Stimulated activated CD8-positive, alpha-beta memory T cell treated with anti-CD3 and anti-CD28 coated beads, Interleukin-15, amount 100 ng/mL, for 4 hours (primary cell): ENCODE results near the gene IST1.

Experiments used
- DNase-seq, 2 donors: peaks; one replicate each; pipeline ENCODE4 v3.0.0-alpha.2; 2020; ENCODE audit warnings: low read depth in 2 of 2

Gene IST1

GRCh38 chr16:71919035-71919434 is 23.7 kb downstream of the IST1 start:
- no peak for DNase-seq

GRCh38 chr16:71920658-71921057 is 25.3 kb downstream of the IST1 start:
- DNase-seq, result no peak

GRCh38 chr16:71923941-71924690 is 28.8 kb downstream of the IST1 start:
- no peak for DNase-seq

- no peak for DNase-seq
These were observed 29.4 kb downstream of the IST1 start for GRCh38 chr16:71924710-71925109.

DNA sequence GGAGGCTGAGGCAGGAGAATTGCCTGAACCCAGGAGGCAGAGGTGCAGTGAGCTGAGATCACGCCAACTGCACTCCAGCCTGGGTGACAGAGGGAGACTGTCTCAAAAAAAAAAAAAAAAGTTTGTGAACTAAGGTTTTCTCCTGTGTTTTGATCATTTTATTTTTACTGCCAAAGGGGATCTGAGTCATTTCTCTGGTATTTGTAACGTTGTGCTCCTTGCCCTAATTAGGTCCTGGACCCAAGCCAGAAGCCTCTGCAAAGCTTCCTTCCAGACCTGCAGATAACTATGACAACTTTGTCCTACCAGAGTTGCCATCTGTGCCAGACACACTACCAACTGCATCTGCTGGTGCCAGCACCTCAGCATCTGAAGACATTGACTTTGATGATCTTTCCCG is 32.1 kb downstream of the IST1 start:
- no peak for DNase-seq

GRCh38 chr16:71927787-71928186 is 32.5 kb downstream of the IST1 start:
- no peak for DNase-seq

- no peak for DNase-seq
These were observed 33.7 kb downstream of the IST1 start for GRCh38 chr16:71929048-71929447.

GRCh38 chr16:71930013-71930563 is 34.8 kb downstream of the IST1 start:
- no peak for DNase-seq

DNA sequence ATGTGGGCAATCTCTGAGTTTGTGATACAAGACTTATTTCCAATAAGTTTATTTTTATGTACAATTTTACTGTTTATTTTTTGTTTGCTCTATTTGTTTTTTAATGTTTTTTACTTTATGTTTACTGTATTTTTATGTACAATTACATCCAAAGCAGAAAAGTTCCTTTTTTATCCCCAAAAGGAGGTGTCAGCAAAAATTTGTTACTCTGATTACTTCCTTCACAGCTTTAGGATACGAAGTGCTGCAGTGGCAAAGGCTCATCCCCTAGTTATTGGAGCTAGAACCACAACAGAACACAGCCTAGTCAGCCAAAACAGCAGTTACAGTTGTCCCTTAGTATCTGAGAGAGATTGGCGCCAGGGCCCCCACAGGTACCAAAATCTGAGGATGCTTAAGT is 35.7 kb downstream of the IST1 start:
- no peak for DNase-seq

- DNase-seq, result no peak
These were observed 36.3 kb downstream of the IST1 start for GRCh38 chr16:71931599-71931998.

DNA sequence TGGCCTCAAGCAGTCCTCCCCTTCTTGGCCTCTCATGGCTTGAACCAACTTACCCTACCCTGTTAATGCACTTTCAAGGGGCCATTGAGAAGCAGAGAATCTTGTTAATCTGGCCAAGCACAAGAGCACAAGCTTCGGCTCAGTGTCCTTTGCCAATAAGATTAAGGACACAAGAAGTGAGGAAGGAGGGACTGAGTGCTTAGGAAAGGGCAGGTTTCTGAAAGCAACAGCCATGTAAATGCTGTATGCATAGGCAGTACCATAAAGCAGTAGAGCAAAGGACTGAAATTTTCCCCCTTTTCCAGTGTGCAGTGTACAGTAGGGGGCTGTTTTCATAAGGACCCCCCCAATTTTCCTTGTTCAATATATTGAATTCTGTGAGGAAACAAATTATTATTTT is 37.7 kb downstream of the IST1 start:
- DNase-seq, result no peak

GRCh38 chr16:71933913-71934695 is 38.8 kb downstream of the IST1 start:
- DNase-seq, result no peak

- DNase-seq, result no peak
These were observed 42.7 kb downstream of the IST1 start for GRCh38 chr16:71937868-71938510.

- DNase-seq, result no peak
These were observed 48.6 kb downstream of the IST1 start for GRCh38 chr16:71943887-71944286.

DNA sequence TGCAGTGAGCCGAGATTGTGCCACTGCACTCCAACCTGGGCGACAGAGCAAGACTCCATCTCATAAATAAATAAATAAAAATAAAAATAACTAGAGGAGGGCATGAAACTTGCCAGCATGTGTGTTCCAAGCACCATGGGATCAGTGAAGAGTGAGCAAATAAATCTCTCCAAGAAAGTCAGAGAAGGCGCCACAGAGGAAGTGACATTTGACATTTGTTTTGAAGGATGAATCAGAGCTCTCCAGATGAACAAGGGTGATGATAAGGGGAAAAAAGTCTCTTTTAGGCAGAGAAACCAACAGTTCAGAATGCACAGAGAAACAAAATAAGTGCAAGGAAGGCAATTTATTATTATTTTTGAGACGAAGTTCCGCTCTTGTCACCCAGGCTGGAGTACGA is 50.3 kb downstream of the IST1 start:
- no peak for DNase-seq

- DNase-seq, result no peak
These were observed 57.5 kb downstream of the IST1 start for GRCh38 chr16:71952825-71953224.

GRCh38 chr16:71954180-71954579 is 58.8 kb downstream of the IST1 start:
- no peak for DNase-seq

DNA sequence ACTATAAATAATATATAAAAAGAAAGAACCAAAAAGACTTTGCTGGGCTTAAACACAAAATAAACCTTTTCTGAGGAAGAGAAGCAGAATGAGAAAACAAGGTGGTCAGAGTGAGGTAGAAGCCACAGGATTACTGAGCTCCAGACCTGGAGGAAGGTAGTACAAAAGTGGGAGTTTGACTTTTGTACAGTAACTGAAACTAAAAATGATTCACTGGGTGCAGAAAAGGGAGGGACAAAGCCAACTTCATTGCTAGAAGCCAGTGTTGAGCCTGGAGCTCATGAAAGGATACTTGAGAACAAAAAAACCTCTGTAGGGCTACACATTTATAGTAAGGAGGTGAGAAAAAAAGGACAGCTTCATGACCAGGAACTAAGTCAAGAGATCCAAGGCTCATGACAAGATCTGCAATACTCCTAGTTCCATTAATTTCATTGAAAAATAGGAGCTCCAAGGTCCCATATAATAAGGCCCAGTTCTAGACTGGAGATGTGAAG is 59.4 kb downstream of the IST1 start:
- no peak for DNase-seq

- DNase-seq, result no peak
These were observed 61.2 kb downstream of the IST1 start for GRCh38 chr16:71956486-71956885.

DNA sequence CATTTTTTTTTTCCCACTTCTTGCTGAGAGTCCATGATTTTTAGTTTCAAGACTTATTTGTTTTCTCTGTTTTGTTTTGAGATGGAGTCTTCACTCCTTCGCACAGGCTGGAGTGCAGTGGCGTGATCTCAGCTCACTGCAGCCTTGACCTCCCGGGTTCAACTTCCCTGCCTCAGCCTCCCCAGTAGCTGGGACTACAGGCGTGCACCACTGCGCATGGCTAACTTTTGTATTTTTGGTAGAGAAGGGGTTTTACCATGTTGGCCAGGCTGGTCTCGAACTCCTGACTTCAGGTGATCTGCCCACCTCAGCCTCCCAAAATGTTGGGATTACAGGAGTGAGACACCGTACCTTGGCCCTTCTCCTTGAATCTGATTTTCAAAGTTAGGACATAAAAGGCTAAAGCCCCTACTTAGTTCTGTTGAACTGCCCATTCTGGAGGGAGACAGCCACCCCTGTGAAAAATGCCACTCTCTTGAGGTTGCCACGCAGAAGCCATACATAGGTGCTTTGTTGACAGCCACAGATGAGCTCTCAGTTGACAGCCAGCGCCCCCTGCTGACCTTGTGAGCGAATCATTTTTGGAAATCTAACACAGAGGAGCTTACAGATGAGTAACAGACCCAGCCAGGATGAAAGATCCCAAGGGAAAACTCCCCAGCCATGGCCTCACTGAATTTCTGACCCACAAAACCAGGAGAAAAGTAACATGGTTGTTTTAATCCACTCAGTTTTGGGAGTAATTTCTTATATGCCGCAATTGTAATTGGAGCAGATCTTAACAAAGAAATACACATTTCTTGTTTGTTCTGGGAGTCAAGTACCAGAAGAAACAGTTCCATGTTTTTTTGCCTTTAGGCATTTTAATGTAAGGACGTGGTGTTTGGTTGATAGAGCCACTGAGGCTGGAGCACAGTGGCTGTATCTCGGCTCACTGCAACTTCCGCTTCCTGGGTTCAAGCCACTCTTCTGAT is 66.0 kb downstream of the IST1 start:
- DNase-seq, result peak; percentile 45 to 61
